Effector memory CD8-positive, alpha-beta T cell (primary cell): ENCODE data around the gene PAPSS1.
"Not testable (repeated sequence)": the region's sequence is repeated elsewhere in the genome, so short reads cannot be mapped to it uniquely, and the experiment has no call there.

Experiments
- ATAC-seq: fragments of 150-1000 bp; cut with Tn5 transposase; replicated peaks from 2 replicates; pipeline ENCODE4 v1.10.0; 2021; ENCODE audit warnings: mild to moderate bottlenecking, moderate library complexity
- DNase-seq, 3 experiments: peaks; one replicate each; pipeline ENCODE4 v3.0.0; 2021
- H3K27ac Mint-ChIP-seq, 2 donors: one replicate each; pipeline ENCODE4 v1.8.0; 2022; ENCODE audit warnings: mild to moderate bottlenecking in 2 of 2, mixed read lengths in 2 of 2, moderate library complexity in 2 of 2
- H3K27me3 Mint-ChIP-seq, 2 donors: one replicate each; pipeline ENCODE4 v1.8.0; 2022; ENCODE audit warnings: mixed read lengths in 2 of 2
- H3K36me3 Mint-ChIP-seq: one replicate; pipeline ENCODE4 v1.8.0; 2022; ENCODE audit warnings: mild to moderate bottlenecking, moderate library complexity, mixed read lengths; ENCODE audit not compliant: insufficient read depth
- H3K4me1 Mint-ChIP-seq, 2 donors: one replicate each; pipeline ENCODE4 v1.8.0; 2022; ENCODE audit warnings: low read depth in 2 of 2, mixed read lengths in 2 of 2
- H3K4me3 Mint-ChIP-seq, 2 donors: one replicate each; pipeline ENCODE4 v1.8.0; 2022; ENCODE audit warnings: mild to moderate bottlenecking in 2 of 2, mixed read lengths in 2 of 2, moderate library complexity in 2 of 2
- H3K9me3 Mint-ChIP-seq, 2 donors: one replicate each; pipeline ENCODE4 v1.8.0; 2022; ENCODE audit warnings: mixed read lengths in 2 of 2

Gene PAPSS1

GRCh38 chr4:107740950-107741701 lies 21.1 kb upstream of the PAPSS1 start:
- ATAC-seq (no peak), DNase-seq (no peak)
- Mint-ChIP-seq H3K4me1 (peaks cover 0 to 3% of the 10 kb centered on the region in 2 donors), H3K4me3 (no peak overlapping the region), H3K27ac (no peak overlapping the region), H3K36me3 (no peaks in the 10 kb centered on the region), H3K27me3 (no peaks in the 10 kb centered on the region), H3K9me3 (no peaks in the 10 kb centered on the region)

- H3K27me3 Mint-ChIP-seq = no peaks in the 10 kb centered on the region
- no peak overlapping the region for H3K27ac Mint-ChIP-seq
- no peaks in the 10 kb centered on the region for H3K36me3 Mint-ChIP-seq
- H3K4me1 Mint-ChIP-seq = peaks cover 0 to 3% of the 10 kb centered on the region in 2 donors
- H3K4me3 Mint-ChIP-seq = no peak overlapping the region
- no peak for DNase-seq
- H3K9me3 Mint-ChIP-seq = no peaks in the 10 kb centered on the region
- no peak for ATAC-seq
Measured at GRCh38 chr4:107740381-107740780, 20.3 kb upstream of the PAPSS1 start.

- H3K27ac Mint-ChIP-seq = no peak overlapping the region
- H3K9me3 Mint-ChIP-seq = no peaks in the 10 kb centered on the region
- DNase-seq = no peak
- no peaks in the 10 kb centered on the region for H3K36me3 Mint-ChIP-seq
- H3K4me3 Mint-ChIP-seq = no peak overlapping the region
- H3K27me3 Mint-ChIP-seq = peaks cover 0 to 17% of the 10 kb centered on the region in 2 donors
- peaks cover 0 to 3% of the 10 kb centered on the region in 2 donors for H3K4me1 Mint-ChIP-seq
- no peak for ATAC-seq
Measured at GRCh38 chr4:107737450-107737849, 17.4 kb upstream of the PAPSS1 start.

- H3K9me3 Mint-ChIP-seq = no peaks in the 10 kb centered on the region
- DNase-seq (peak; percentile 34 to 48 (median 48)), ATAC-seq (peak; percentile 65)
- no peak overlapping the region for H3K4me3 Mint-ChIP-seq
- H3K27ac Mint-ChIP-seq = no peak overlapping the region
- peaks cover 0 to 17% of the 10 kb centered on the region in 2 donors for H3K27me3 Mint-ChIP-seq
- H3K4me1 Mint-ChIP-seq = peaks cover 0 to 3% of the 10 kb centered on the region in 2 donors
- H3K36me3 Mint-ChIP-seq = no peaks in the 10 kb centered on the region
Measured at GRCh38 chr4:107736924-107737448, 17.0 kb upstream of the PAPSS1 start.

- Mint-ChIP-seq H3K4me3 (no peak overlapping the region), H3K36me3 (no peaks in the 10 kb centered on the region), H3K27me3 (peaks cover 0 to 17% of the 10 kb centered on the region in 2 donors), H3K9me3 (no peaks in the 10 kb centered on the region), H3K27ac (no peak overlapping the region), H3K4me1 (peaks cover 0 to 3% of the 10 kb centered on the region in 2 donors)
- ATAC-seq = no peak
- DNase-seq = no peak
Measured at GRCh38 chr4:107736037-107736436, 16.0 kb upstream of the PAPSS1 start.

GRCh38 chr4:107734120-107734519 lies 14.1 kb upstream of the PAPSS1 start:
- ATAC-seq = no peak
- peaks cover 0 to 17% of the 10 kb centered on the region in 2 donors for H3K27me3 Mint-ChIP-seq

GRCh38 chr4:107733431-107733925 lies 13.4 kb upstream of the PAPSS1 start:
- no peak overlapping the region for H3K4me3 Mint-ChIP-seq
- ATAC-seq (no peak), DNase-seq (no peak)
- H3K27me3 Mint-ChIP-seq = peaks cover 5 to 23% of the 10 kb centered on the region in 2 donors
- H3K4me1 Mint-ChIP-seq = peaks cover 0 to 3% of the 10 kb centered on the region in 2 donors
- H3K27ac Mint-ChIP-seq = peak overlapping the region in 1 of 2 donors; percentile 3
- no peaks in the 10 kb centered on the region for H3K36me3 Mint-ChIP-seq
- H3K9me3 Mint-ChIP-seq = no peaks in the 10 kb centered on the region

More at GRCh38 chr4:107734120-107734519, 14.1 kb upstream of the PAPSS1 start:
- no peak for DNase-seq
- H3K4me1 Mint-ChIP-seq = peaks cover 0 to 3% of the 10 kb centered on the region in 2 donors
- no peaks in the 10 kb centered on the region for H3K36me3 Mint-ChIP-seq
- no peak overlapping the region for H3K4me3 Mint-ChIP-seq
- no peaks in the 10 kb centered on the region for H3K9me3 Mint-ChIP-seq
- H3K27ac Mint-ChIP-seq = peak overlapping the region in 1 of 2 donors; percentile 3

- not testable (repeated sequence) for H3K27ac Mint-ChIP-seq, H3K4me3 Mint-ChIP-seq, ATAC-seq, H3K4me1 Mint-ChIP-seq, H3K36me3 Mint-ChIP-seq, H3K9me3 Mint-ChIP-seq, DNase-seq
- peaks cover 9 to 30% of the 10 kb centered on the region in 2 donors for H3K27me3 Mint-ChIP-seq
Measured at GRCh38 chr4:107729050-107729449, 9.0 kb upstream of the PAPSS1 start.

GRCh38 chr4:107726131-107726925 lies 6.3 kb upstream of the PAPSS1 start:
- not testable (repeated sequence) for DNase-seq, H3K4me1 Mint-ChIP-seq, ATAC-seq, H3K27ac Mint-ChIP-seq, H3K9me3 Mint-ChIP-seq, H3K4me3 Mint-ChIP-seq, H3K36me3 Mint-ChIP-seq
- H3K27me3 Mint-ChIP-seq = peaks cover 9 to 23% of the 10 kb centered on the region in 2 donors

- Mint-ChIP-seq H3K36me3 (peaks cover 10% of the 10 kb centered on the region), H3K9me3 (no peaks in the 10 kb centered on the region), H3K27ac (no peak overlapping the region), H3K4me3 (no peak overlapping the region), H3K4me1 (peaks cover 7 to 8% of the 10 kb centered on the region in 2 donors), H3K27me3 (peaks cover 9 to 23% of the 10 kb centered on the region in 2 donors)
- no peak for ATAC-seq
- no peak for DNase-seq
Measured at GRCh38 chr4:107725281-107725859, 5.3 kb upstream of the PAPSS1 start.

- peaks cover 18 to 19% of the 10 kb centered on the region in 2 donors for H3K4me1 Mint-ChIP-seq
- peaks cover 16% of the 10 kb centered on the region for H3K36me3 Mint-ChIP-seq
- not testable (repeated sequence) for H3K4me3 Mint-ChIP-seq, DNase-seq, ATAC-seq, H3K9me3 Mint-ChIP-seq, H3K27ac Mint-ChIP-seq
- peaks cover 3 to 15% of the 10 kb centered on the region in 2 donors for H3K27me3 Mint-ChIP-seq
Measured at GRCh38 chr4:107723331-107723730, 3.3 kb upstream of the PAPSS1 start.

GRCh38 chr4:107721436-107722100 lies 1.5 kb upstream of the PAPSS1 start:
- ATAC-seq = no peak
- H3K4me1 Mint-ChIP-seq = peaks cover 24 to 27% of the 10 kb centered on the region in 2 donors
- H3K4me3 Mint-ChIP-seq = peak overlapping the region; percentile 95
- peak; percentile 21 to 32 (median 21) for DNase-seq
- H3K9me3 Mint-ChIP-seq = no peaks in the 10 kb centered on the region
- H3K27me3 Mint-ChIP-seq = peaks cover 0 to 7% of the 10 kb centered on the region in 2 donors
- H3K36me3 Mint-ChIP-seq = peaks cover 16% of the 10 kb centered on the region
- peak overlapping the region; percentile 95 to 96 for H3K27ac Mint-ChIP-seq
